ENCODE results near the gene GNL2.

DNA sequence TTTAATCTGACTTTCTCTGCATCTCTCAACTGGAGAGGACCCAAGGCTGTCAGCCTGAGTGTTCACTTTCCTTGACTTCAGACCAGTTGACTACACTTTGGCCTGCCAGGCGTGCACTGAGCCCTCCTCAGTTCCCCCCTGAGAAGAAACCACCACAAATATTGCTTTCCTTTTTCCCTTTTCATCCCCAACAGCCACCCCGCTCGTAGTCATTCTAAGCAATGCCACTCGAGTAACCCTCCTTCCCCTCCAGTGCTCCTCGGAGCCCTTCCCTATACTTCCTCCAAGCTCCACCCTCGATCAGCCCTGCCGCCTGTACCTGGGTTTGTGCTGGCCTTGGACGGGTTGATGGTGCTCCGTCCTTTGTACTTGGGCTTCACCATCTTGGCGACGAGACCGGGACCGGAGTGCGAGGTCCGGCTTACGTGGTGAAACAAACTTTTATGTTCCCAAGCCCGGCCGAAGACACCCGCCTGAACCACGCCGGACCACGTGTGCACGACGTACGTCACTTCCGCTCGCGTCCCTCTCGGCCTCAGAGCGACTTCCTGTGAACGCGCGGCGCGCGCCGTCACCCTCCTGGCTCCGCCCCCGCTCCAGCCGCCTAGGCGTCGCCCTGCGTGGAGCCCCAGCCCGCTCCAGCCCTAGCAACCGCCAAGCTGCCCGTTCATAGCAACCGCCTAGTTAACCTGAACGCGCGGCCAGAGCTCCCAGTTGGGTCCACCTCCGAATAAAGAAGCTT, at the start of gene GNL2:
- TF ChIP-seq POLR2A (IDR thresholded peaks at IDR 0.05) = peak in 1 of 2 donors; percentile 78
- TF ChIP-seq, protein P1, sequence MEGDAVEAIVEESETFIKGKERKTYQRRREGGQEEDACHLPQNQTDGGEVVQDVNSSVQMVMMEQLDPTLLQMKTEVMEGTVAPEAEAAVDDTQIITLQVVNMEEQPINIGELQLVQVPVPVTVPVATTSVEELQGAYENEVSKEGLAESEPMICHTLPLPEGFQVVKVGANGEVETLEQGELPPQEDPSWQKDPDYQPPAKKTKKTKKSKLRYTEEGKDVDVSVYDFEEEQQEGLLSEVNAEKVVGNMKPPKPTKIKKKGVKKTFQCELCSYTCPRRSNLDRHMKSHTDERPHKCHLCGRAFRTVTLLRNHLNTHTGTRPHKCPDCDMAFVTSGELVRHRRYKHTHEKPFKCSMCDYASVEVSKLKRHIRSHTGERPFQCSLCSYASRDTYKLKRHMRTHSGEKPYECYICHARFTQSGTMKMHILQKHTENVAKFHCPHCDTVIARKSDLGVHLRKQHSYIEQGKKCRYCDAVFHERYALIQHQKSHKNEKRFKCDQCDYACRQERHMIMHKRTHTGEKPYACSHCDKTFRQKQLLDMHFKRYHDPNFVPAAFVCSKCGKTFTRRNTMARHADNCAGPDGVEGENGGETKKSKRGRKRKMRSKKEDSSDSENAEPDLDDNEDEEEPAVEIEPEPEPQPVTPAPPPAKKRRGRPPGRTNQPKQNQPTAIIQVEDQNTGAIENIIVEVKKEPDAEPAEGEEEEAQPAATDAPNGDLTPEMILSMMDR (IDR thresholded peaks at IDR 0.05) = no peak

All from heart left ventricle (tissue), 13 donors.